Measurements from ENCODE around the gene STIP1.

The STIP1 gene

DNA sequence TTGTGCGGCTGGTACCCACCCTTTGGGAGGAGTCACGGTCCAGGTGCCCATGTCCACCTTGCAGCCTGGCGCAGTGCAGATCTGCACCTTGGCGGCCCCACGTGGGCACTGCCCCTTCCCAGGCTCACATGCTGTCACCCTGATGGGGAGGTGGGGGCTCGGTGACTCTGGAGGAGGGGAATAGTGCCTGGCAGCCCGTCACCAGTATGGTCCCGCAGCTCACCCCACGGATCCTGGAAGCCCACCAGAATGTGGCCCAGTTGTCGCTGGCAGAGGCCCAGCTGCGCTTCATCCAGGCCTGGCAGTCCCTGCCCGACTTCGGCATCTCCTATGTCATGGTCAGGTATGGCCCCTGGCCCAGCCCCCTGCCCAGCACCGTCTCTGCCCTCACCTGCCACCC, 34.8 kb downstream of the STIP1 start:
- peak overlapping the region; percentile 95 for H3K27ac ChIP-seq
- TF ChIP-seq, protein P1, sequence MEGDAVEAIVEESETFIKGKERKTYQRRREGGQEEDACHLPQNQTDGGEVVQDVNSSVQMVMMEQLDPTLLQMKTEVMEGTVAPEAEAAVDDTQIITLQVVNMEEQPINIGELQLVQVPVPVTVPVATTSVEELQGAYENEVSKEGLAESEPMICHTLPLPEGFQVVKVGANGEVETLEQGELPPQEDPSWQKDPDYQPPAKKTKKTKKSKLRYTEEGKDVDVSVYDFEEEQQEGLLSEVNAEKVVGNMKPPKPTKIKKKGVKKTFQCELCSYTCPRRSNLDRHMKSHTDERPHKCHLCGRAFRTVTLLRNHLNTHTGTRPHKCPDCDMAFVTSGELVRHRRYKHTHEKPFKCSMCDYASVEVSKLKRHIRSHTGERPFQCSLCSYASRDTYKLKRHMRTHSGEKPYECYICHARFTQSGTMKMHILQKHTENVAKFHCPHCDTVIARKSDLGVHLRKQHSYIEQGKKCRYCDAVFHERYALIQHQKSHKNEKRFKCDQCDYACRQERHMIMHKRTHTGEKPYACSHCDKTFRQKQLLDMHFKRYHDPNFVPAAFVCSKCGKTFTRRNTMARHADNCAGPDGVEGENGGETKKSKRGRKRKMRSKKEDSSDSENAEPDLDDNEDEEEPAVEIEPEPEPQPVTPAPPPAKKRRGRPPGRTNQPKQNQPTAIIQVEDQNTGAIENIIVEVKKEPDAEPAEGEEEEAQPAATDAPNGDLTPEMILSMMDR (IDR thresholded peaks at IDR 0.05): no peak
- TF ChIP-seq ZFX (IDR thresholded peaks at IDR 0.05; ENCODE audit: borderline replicate concordance): no peak

- TF ChIP-seq, protein P1 (IDR thresholded peaks at IDR 0.05): no peak
- TF ChIP-seq ZFX (IDR thresholded peaks at IDR 0.05; ENCODE audit: borderline replicate concordance): no peak
- peak overlapping the region; percentile 95 for H3K27ac ChIP-seq
These were observed 36.7 kb downstream of the STIP1 start for GRCh38 chr11:64222651-64223000.

- H3K27ac ChIP-seq: peak overlapping the region; percentile 95
- TF ChIP-seq ZFX (IDR thresholded peaks at IDR 0.05; ENCODE audit: borderline replicate concordance): no peak
- TF ChIP-seq, protein P1 (IDR thresholded peaks at IDR 0.05): no peak
These were observed 37.2 kb downstream of the STIP1 start for GRCh38 chr11:64223001-64223651.

GRCh38 chr11:64224151-64224890, 38.4 kb downstream of the STIP1 start:
- H3K27ac ChIP-seq: peak overlapping the region; percentile 95
- TF ChIP-seq ZFX (IDR thresholded peaks at IDR 0.05; ENCODE audit: borderline replicate concordance): no peak
- TF ChIP-seq, protein P1 (IDR thresholded peaks at IDR 0.05): no peak

- peak overlapping the region; percentile 95 for H3K27ac ChIP-seq
- TF ChIP-seq, protein P1 (IDR thresholded peaks at IDR 0.05): no peak
- TF ChIP-seq ZFX (IDR thresholded peaks at IDR 0.05; ENCODE audit: borderline replicate concordance): no peak
These were observed 39.1 kb downstream of the STIP1 start for GRCh38 chr11:64224891-64225607.

- no peak for TF ChIP-seq ZFX (IDR thresholded peaks at IDR 0.05; ENCODE audit: borderline replicate concordance)
- TF ChIP-seq, protein P1 (IDR thresholded peaks at IDR 0.05): peak; percentile 41
- peak within 1 kb of the TSS; percentile 95 for H3K27ac ChIP-seq
These were observed 39.9 kb downstream of the STIP1 start, which contains the start of the genes NUDT22 and TRPT1 for GRCh38 chr11:64225608-64226506. NUDT22 (plus strand) TSS chr11:64226274; CDS start chr11:64226653, 379 bp downstream. TRPT1 (minus strand) TSS chr11:64226186; CDS start chr11:64225860, 326 bp downstream.

All from 22Rv1 (cell line).